ENCODE measurements around the gene SLK.

DNA sequence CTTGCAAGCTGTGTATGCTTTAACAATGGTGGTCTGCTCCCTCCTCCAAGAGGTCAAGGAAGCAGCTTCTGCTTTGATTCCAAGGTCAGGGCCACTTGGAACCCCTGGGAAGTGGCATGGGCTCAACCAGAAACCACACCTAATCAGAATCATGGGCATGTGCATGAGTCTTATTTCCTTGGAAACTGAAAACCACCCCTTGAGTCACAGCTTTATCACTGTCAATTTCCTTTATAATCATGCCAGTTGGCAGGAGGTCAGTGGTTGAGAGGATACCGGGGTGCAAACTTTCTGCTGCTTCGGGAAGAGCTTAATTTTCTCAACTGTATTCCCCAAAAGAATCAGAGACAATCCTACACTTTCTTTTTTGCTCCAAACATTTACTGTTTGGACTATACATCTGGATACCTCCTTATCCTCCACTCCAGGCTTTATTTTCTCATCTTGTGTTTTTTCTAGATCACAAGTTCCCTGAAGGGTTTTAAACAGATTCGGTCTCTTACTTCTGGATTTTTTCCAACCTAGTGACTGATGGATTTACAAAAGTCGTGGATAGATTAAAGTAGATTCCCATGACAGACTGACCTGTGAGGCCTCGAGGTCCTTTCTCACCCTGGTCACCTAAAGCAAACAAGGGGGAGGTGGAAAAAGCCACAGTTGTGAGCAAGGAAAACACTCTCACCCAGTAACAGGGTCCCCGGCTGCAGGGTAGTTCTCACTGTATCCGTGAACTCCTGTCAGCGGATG, 82.7 kb downstream of the SLK start:
- TF ChIP-seq, protein P1, sequence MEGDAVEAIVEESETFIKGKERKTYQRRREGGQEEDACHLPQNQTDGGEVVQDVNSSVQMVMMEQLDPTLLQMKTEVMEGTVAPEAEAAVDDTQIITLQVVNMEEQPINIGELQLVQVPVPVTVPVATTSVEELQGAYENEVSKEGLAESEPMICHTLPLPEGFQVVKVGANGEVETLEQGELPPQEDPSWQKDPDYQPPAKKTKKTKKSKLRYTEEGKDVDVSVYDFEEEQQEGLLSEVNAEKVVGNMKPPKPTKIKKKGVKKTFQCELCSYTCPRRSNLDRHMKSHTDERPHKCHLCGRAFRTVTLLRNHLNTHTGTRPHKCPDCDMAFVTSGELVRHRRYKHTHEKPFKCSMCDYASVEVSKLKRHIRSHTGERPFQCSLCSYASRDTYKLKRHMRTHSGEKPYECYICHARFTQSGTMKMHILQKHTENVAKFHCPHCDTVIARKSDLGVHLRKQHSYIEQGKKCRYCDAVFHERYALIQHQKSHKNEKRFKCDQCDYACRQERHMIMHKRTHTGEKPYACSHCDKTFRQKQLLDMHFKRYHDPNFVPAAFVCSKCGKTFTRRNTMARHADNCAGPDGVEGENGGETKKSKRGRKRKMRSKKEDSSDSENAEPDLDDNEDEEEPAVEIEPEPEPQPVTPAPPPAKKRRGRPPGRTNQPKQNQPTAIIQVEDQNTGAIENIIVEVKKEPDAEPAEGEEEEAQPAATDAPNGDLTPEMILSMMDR (IDR thresholded peaks at IDR 0.05) = no peak
- no peak for TF ChIP-seq POLR2AphosphoS5 (IDR thresholded peaks at IDR 0.05; ENCODE audit: low read depth, low read length)

All from Panc1 (cell line).